K562 (cell line): ENCODE results near the gene ATXN1L. TPM values are rescaled to one million over a fixed set of nuclear protein-coding genes. Genes with fewer than 3 reads are reported as not detected.

Experiments used
- ATAC-seq: fragments of 200-7000 bp; cut with Tn5 transposase; 3 replicates; pipeline ENCODE4 v1.9.1; 2020; ENCODE audit warnings: moderate library complexity
- BruUV-seq: library from RNA; stranded (reverse); fragments of 400-500 nt; replicated peaks from 2 replicates; lab custom pipeline; 2021; lab: Mats Ljungman, UMichigan
- CTCF ChIA-PET: fragments of 300-600 bp; formaldehyde crosslinking; extraction: SDS; loops from one replicate; lab custom pipeline; 2021; ENCODE audit warnings: low intra/inter-chr PET ratio; lab: Yijun Ruan, JAX
- POLR2A ChIA-PET: fragments of 300-600, 350-650 bp; sonication (Branson Sonifier 250); formaldehyde crosslinking; extraction: SDS; loops from one replicate; lab custom pipeline; 2021; ENCODE audit warnings: antibody characterized with exemption, inconsistent platforms; lab: Yijun Ruan, JAX
- DNase-seq, 4 experiments: peaks; one replicate each; pipeline versions ENCODE4 v3.0.0 to v3.0.0-alpha.2; 2011 to 2018; ENCODE audit warnings: low spot score in 3 of 4, mixed read lengths in 3 of 4; ENCODE audit errors: extremely low read depth in 1 of 4
- FAIRE-seq: peaks from 2 replicates; lab custom pipeline; 2011; peaks lifted over from hg19 to GRCh38; lab: Jason Lieb, UNC
- H2AFZ ChIP-seq: 2 replicates; pipeline ENCODE4 v1.6.0; 2011; ENCODE audit warnings: low read depth, low read length, control low read depth, inconsistent platforms
- H3K27ac ChIP-seq: fragments of 200-600 bp; 3 replicates; pipeline ENCODE4 v1.8.0; 2011; ENCODE audit warnings: low read depth, mild to moderate bottlenecking, control low read depth, inconsistent platforms, low read length, moderate library complexity, mixed read lengths; ENCODE audit errors: extremely low read depth
- H3K27me3 ChIP-seq, 2 experiments: fragments of 300-600 bp in 1 of 2; 2 replicates in 1 of 2; 3 replicates in 1 of 2; pipeline versions ENCODE4 v1.6.0 to v1.8.0; 2011; ENCODE audit warnings: inconsistent platforms in 2 of 2, low read length in 2 of 2, mild to moderate bottlenecking in 1 of 2, mixed read lengths in 1 of 2, moderate library complexity in 1 of 2; ENCODE audit not compliant: control insufficient read depth in 2 of 2, insufficient read depth in 2 of 2
- H3K36me3 ChIP-seq: fragments of 300-600 bp; 3 replicates; pipeline ENCODE4 v1.8.0; 2011; ENCODE audit warnings: mild to moderate bottlenecking, low read length, inconsistent platforms; ENCODE audit not compliant: control insufficient read depth, insufficient read depth
- H3K4me1 ChIP-seq, 2 experiments: fragments of 200-600 bp in 1 of 2; replicated peaks in 1 of 2; 2 replicates in 1 of 2; 3 replicates in 1 of 2; pipeline versions ENCODE4 v1.5.1 to v1.8.0; 2011; ENCODE audit warnings: inconsistent platforms in 2 of 2, low read length in 2 of 2, mild to moderate bottlenecking in 1 of 2, mixed read lengths in 1 of 2, moderate library complexity in 1 of 2; ENCODE audit not compliant: control insufficient read depth in 2 of 2, insufficient read depth in 2 of 2
- H3K4me2 ChIP-seq: 2 replicates; pipeline ENCODE4 v1.6.1; 2011; ENCODE audit warnings: low read length, control low read depth, inconsistent platforms, mixed read lengths; ENCODE audit not compliant: insufficient read depth
- H3K4me3 ChIP-seq: fragments of 200-600 bp; sonication (generic), shearing (Covaris generic); 2 replicates; pipeline ENCODE4 v1.5.1; 2016; ENCODE audit warnings: control low read depth, inconsistent platforms
- H3K79me2 ChIP-seq: fragments of 200-600 bp; 3 replicates; pipeline ENCODE4 v1.8.0; 2011; ENCODE audit warnings: low read length, inconsistent platforms; ENCODE audit not compliant: control insufficient read depth, insufficient read depth
- H3K9ac ChIP-seq, 2 experiments: 2 replicates each; pipeline versions ENCODE4 v1.6.0 to v1.6.1; 2011; ENCODE audit warnings: low read depth in 2 of 2, low read length in 2 of 2, control low read depth in 1 of 2, inconsistent platforms in 1 of 2, mild to moderate bottlenecking in 1 of 2, mixed read lengths in 1 of 2; ENCODE audit not compliant: insufficient read depth in 1 of 2
- H3K9me1 ChIP-seq: one replicate; pipeline ENCODE4 v1.6.0; 2011; ENCODE audit warnings: inconsistent platforms, mild to moderate bottlenecking, low read length, moderate library complexity; ENCODE audit not compliant: control insufficient read depth, insufficient read depth
- H3K9me3 ChIP-seq: replicated peaks from 2 replicates; pipeline ENCODE4 v1.5.1; 2011; ENCODE audit warnings: low read depth, low read length, inconsistent platforms; ENCODE audit not compliant: control insufficient read depth, insufficient read depth
- H4K20me1 ChIP-seq: replicated peaks from 2 replicates; pipeline ENCODE4 v1.6.1; 2011; ENCODE audit warnings: low read length, inconsistent platforms, mixed read lengths; ENCODE audit not compliant: control insufficient read depth, insufficient read depth
- PKNOX1 ChIP-seq: fragments of 450-650 bp; IDR thresholded peaks from 2 replicates; pipeline ENCODE4 v1.6.1; 2016
- POLR2AphosphoS2 ChIP-seq: IDR thresholded peaks from 2 replicates; pipeline ENCODE4 v1.6.1; 2012; ENCODE audit warnings: low read length, improper control_type of control experiment
- POLR3G ChIP-seq: IDR thresholded peaks from 2 replicates; pipeline ENCODE4 v1.6.1; 2011; ENCODE audit not compliant: insufficient read length, insufficient replicate concordance; ENCODE audit errors: extremely low read depth
- RBFOX2 ChIP-seq: fragments of 200-400 bp; formaldehyde crosslinking; IDR thresholded peaks from 2 replicates; pipeline ENCODE4 v1.6.1; 2017; ENCODE audit warnings: low read depth, mild to moderate bottlenecking, low read length, moderate library complexity
- STAG1 ChIP-seq: sonication (generic); formaldehyde crosslinking; IDR thresholded peaks from 2 replicates; pipeline ENCODE4 v1.5.0; 2020; ENCODE audit warnings: missing genetic modification reagents, borderline replicate concordance
- TSHZ1 ChIP-seq: fragments of 250-450 bp; sonication (Bioruptor Pico); IDR thresholded peaks from 2 replicates; pipeline ENCODE4 v1.4.0; 2020; ENCODE audit warnings: mild to moderate bottlenecking, moderate library complexity
- ZBTB11 ChIP-seq, 3 experiments: fragments of 200-800 bp in 1 of 3; fragments of 250-450 bp in 1 of 3; fragments of 450-650 bp in 1 of 3; sonication (Bioruptor Pico) in 1 of 3; sonication (Bioruptor generic) in 1 of 3; formaldehyde crosslinking in 1 of 3; IDR thresholded peaks; 2 replicates each; pipeline versions ENCODE4 v1.6.1 to v1.8.0; 2016 to 2022; ENCODE audit warnings: mild to moderate bottlenecking in 2 of 3, missing genetic modification characterization in 2 of 3, missing compliant biosample characterization in 1 of 3, moderate library complexity in 1 of 3
- ZNF347 ChIP-seq: fragments of 450-650 bp; formaldehyde crosslinking; IDR thresholded peaks from 2 replicates; pipeline ENCODE4 v1.4.0; 2020; ENCODE audit warnings: low read depth, mild to moderate bottlenecking, moderate library complexity
- WGBS: fragments of 100-300 bp; shearing (Covaris generic); methylation state at CpG from one replicate; pipeline ENCODE4 v1.1.6; 2016; ENCODE audit warnings: low coverage, mixed read lengths; ENCODE audit not compliant: insufficient coverage; ENCODE audit errors: missing lambda C conversion rate; 5-methylcytosine and 5-hydroxymethylcytosine counted together
- in situ Hi-C: fragments of 300-500 bp; cut with MboI; formaldehyde crosslinking; loops from 4 replicates; pipeline ENCODE4 v1.15.0; 2018; ENCODE audit warnings: inconsistent platforms, mixed read lengths
- intact Hi-C: fragments of 100-400 bp; cut with micrococcal nuclease; formaldehyde crosslinking; loops from 2 replicates; pipeline ENCODE4 v1.14.2; 2022
- polyA plus RNA-seq, 8 experiments: library from polyadenylated mRNA; depleted of rRNA in 4 of 8; stranded (reverse) in 5 of 8; unstranded in 3 of 8; fragments of >200 nt; fragmentation: Nextera tagmentation in 2 of 8; fragmentation: Illumina TruSeq in 1 of 8; extraction: Ambion mirVana in 2 of 8; extraction: Trizol in 1 of 8; gene quantifications; 2 replicates each; pipeline versions ENCODE4 v1.2.1 to v1.2.3, GENCODE V29; 2011 to 2014; ENCODE audit warnings: inconsistent platforms in 1 of 8, missing spikeins in 1 of 8
- total RNA-seq, 7 experiments: library from RNA; depleted of rRNA in 6 of 7; stranded (reverse); fragments of >200 nt in 6 of 7; fragmentation: Illumina TruSeq in 2 of 7; extraction: Trizol in 2 of 7; gene quantifications; 2 replicates each; pipeline versions ENCODE4 v1.2.1 to v1.2.3, GENCODE V29; 2011 to 2021; ENCODE audit warnings: low replicate concordance in 1 of 7

ATXN1L gene
- total and polyA plus RNA-seq, 9 of the 15 experiments (the other 6 are each of a cell fraction or from before 2014, with no cell fraction given) = 1.4 to 11.3 (median 9.3) TPM

- H4K20me1 ChIP-seq = peaks cover 4% of the 10 kb centered on the region
- intact Hi-C loops (no loop called here), in situ Hi-C loops (no loop called here)
- FAIRE-seq = no peak
- ChIA-PET CTCF (no interaction called here), POLR2A (interaction anchor here (0.7 to 2.2 kb wide), 3 partner anchors 10 to 171 kb away, joined by 3 to 18 read pairs (median 3); no protein-coding TSS in a partner anchor)
- H3K4me1 ChIP-seq = no peaks in the 10 kb centered on the region; a peak in 1 of 5 replicates
- no peak overlapping the region for H3K4me3 ChIP-seq
- no peak for DNase-seq
- no peak overlapping the region for H3K4me2 ChIP-seq
- no peak overlapping the region for H3K9ac ChIP-seq
- peaks cover 14% of the 10 kb centered on the region for H3K79me2 ChIP-seq
- H3K27ac ChIP-seq = no peak overlapping the region
- peaks cover 63% of the 10 kb centered on the region for H3K36me3 ChIP-seq
- WGBS = 94% methylated on average over 8 of the region's 8 CpGs
- no peak overlapping the region for H2AFZ ChIP-seq
- no peaks in the 10 kb centered on the region for H3K27me3 ChIP-seq
- H3K9me3 ChIP-seq = no peaks in the 10 kb centered on the region
- H3K9me1 ChIP-seq = peaks cover 3% of the 10 kb centered on the region
- no TSS peak for BruUV-seq
- ATAC-seq = no peak
- TF ChIP-seq POLR3G = no peak
- TF ChIP-seq POLR2AphosphoS2 = no peak
- TF ChIP-seq ZNF347 (CRISPR knock-in tag) = no peak
- TF ChIP-seq TSHZ1 = no peak
- no peak for TF ChIP-seq STAG1 (CRISPR knock-in tag)
- no peak for TF ChIP-seq ZBTB11 (CRISPR knock-in tag; IDR thresholded peaks at IDR 0.05)
- no peak for TF ChIP-seq RBFOX2
- TF ChIP-seq PKNOX1 = no peak
These were observed 6.0 kb downstream of the ATXN1L start for GRCh38 chr16:71851746-71852145.
